Endometrial microvascular endothelial cells (primary cell): ENCODE measurements around the gene IFNA5. TPM values are rescaled to one million over a fixed set of nuclear protein-coding genes. Genes with fewer than 3 reads are reported as not detected.

Experiments
- in situ Hi-C: cut with HindIII; loops from 2 replicates; pipeline ENCODE4 v1.10.0; 2017; ENCODE audit warnings: low sequenced_read_pairs, low pct_unique_long_range_greater_than_20kb; ENCODE audit errors: inconsistent ontology term
- total RNA-seq: library from RNA; depleted of rRNA; stranded (reverse); fragments of >200 nt; gene quantifications from one replicate; pipeline ENCODE4 v1.2.3, GENCODE V29; 2015; ENCODE audit errors: inconsistent ontology term

Gene IFNA5
- total RNA-seq, 1 donor from 2014 or later: not detected

GRCh38 chr9:21311889-21312288 lies 6.8 kb upstream of the IFNA5 start:
- in situ Hi-C loops: no loop called here

GRCh38 chr9:21295992-21296391 lies 9.1 kb downstream of the IFNA5 start:
- in situ Hi-C loops: no loop called here

- in situ Hi-C loops: no loop called here
These were observed 10.1 kb downstream of the IFNA5 start for GRCh38 chr9:21294904-21295538.

- in situ Hi-C loops: no loop called here
These were observed 10.7 kb downstream of the IFNA5 start for GRCh38 chr9:21294364-21294774.

GRCh38 chr9:21289848-21290247 lies 15.3 kb downstream of the IFNA5 start:
- in situ Hi-C loops: no loop called here

GRCh38 chr9:21287280-21287679 lies 17.8 kb downstream of the IFNA5 start:
- in situ Hi-C loops: no loop called here

GRCh38 chr9:21286659-21287058 lies 18.5 kb downstream of the IFNA5 start:
- in situ Hi-C loops: no loop called here

GRCh38 chr9:21286099-21286498 lies 19.0 kb downstream of the IFNA5 start:
- in situ Hi-C loops: no loop called here

GRCh38 chr9:21281275-21281674 lies 23.8 kb downstream of the IFNA5 start:
- in situ Hi-C loops: no loop called here

GRCh38 chr9:21268347-21268657 lies 36.8 kb downstream of the IFNA5 start:
- in situ Hi-C loops: no loop called here

GRCh38 chr9:21267485-21268346 lies 37.4 kb downstream of the IFNA5 start:
- in situ Hi-C loops: no loop called here

GRCh38 chr9:21266733-21267484 lies 38.2 kb downstream of the IFNA5 start:
- in situ Hi-C loops: no loop called here

- in situ Hi-C loops: no loop called here
These were observed 39.5 kb downstream of the IFNA5 start for GRCh38 chr9:21265421-21266189.

- in situ Hi-C loops: no loop called here
These were observed 49.4 kb downstream of the IFNA5 start for GRCh38 chr9:21255538-21256212.

Other genes starting within 250 kb of the IFNA5 start
- gene IFNB1, start 227.4 kb downstream of the IFNA5 start, total RNA-seq: not detected
- not detected for gene IFNW1, start 163.5 kb downstream of the IFNA5 start, total RNA-seq
- not detected for gene IFNA21, start 138.7 kb downstream of the IFNA5 start, total RNA-seq
- not detected for gene IFNA4, start 117.7 kb downstream of the IFNA5 start, total RNA-seq
- gene IFNA7, start 103.1 kb downstream of the IFNA5 start, total RNA-seq: not detected
- not detected for gene IFNA10, start 98.2 kb downstream of the IFNA5 start, total RNA-seq
- gene IFNA16, start 88.0 kb downstream of the IFNA5 start, total RNA-seq: not detected
- not detected for gene IFNA17, start 77.1 kb downstream of the IFNA5 start, total RNA-seq
- not detected for gene IFNA14, start 65.3 kb downstream of the IFNA5 start, total RNA-seq
- gene KLHL9, start 30.1 kb upstream of the IFNA5 start, total RNA-seq: 35.3 TPM
- gene IFNA6, start 45.6 kb upstream of the IFNA5 start, total RNA-seq: not detected
- not detected for gene IFNA13, start 62.7 kb upstream of the IFNA5 start, total RNA-seq
- not detected for gene IFNA2, start 80.1 kb upstream of the IFNA5 start, total RNA-seq
- not detected for gene IFNA8, start 103.8 kb upstream of the IFNA5 start, total RNA-seq
- not detected for gene IFNA1, start 135.1 kb upstream of the IFNA5 start, total RNA-seq
- gene IFNE, start 177.0 kb upstream of the IFNA5 start, total RNA-seq: 2.1 TPM